Keratinocyte (primary cell): ENCODE results near the gene PCARE.

Experiments used
- CTCF ChIP-seq, 3 experiments: IDR thresholded peaks in 1 of 3; conservative IDR thresholded peaks in 1 of 3; optimal IDR thresholded peaks in 1 of 3; 2 replicates in 2 of 3; 3 replicates in 1 of 3; pipeline versions ENCODE3 to v1.5.1; 2011; ENCODE audit warnings: low read length in 3 of 3, mild to moderate bottlenecking in 3 of 3, moderate library complexity in 2 of 3, control low read depth in 1 of 3, inconsistent platforms in 1 of 3; ENCODE audit not compliant: insufficient read depth in 2 of 3; ENCODE audit errors: extremely low read depth in 1 of 3
- EZH2 ChIP-seq: IDR thresholded peaks from one replicate; pipeline ENCODE4 v1.6.1; 2012; ENCODE audit warnings: inconsistent platforms, mild to moderate bottlenecking, low read length, moderate library complexity

GRCh38 chr2:29114586-29114945 is 40.2 kb upstream of the PCARE start:
- TF ChIP-seq CTCF (optimal IDR thresholded peaks at IDR 0.05 in 1 of 3, IDR thresholded peaks at IDR 0.05 in 1 of 3, conservative IDR thresholded peaks at IDR 0.05 in 1 of 3; ENCODE audit: extremely low read depth in 1 of 3, insufficient read depth in 2 of 3, low read length in 3 of 3), result no peak
- TF ChIP-seq EZH2, result no peak
